ENCODE data around the gene PTDSS2. TPM values are rescaled to one million over a fixed set of nuclear protein-coding genes. Genes with fewer than 3 reads are reported as not detected.
A peak's percentile ranks its signal among the peaks of the same experiment; 100 is the strongest.

The PTDSS2 gene
- total and polyA plus RNA-seq, 2 of the 13 experiments (the other 11 are each of a cell fraction or from before 2014, with no cell fraction given) = 21.7 to 26.4 TPM

DNA sequence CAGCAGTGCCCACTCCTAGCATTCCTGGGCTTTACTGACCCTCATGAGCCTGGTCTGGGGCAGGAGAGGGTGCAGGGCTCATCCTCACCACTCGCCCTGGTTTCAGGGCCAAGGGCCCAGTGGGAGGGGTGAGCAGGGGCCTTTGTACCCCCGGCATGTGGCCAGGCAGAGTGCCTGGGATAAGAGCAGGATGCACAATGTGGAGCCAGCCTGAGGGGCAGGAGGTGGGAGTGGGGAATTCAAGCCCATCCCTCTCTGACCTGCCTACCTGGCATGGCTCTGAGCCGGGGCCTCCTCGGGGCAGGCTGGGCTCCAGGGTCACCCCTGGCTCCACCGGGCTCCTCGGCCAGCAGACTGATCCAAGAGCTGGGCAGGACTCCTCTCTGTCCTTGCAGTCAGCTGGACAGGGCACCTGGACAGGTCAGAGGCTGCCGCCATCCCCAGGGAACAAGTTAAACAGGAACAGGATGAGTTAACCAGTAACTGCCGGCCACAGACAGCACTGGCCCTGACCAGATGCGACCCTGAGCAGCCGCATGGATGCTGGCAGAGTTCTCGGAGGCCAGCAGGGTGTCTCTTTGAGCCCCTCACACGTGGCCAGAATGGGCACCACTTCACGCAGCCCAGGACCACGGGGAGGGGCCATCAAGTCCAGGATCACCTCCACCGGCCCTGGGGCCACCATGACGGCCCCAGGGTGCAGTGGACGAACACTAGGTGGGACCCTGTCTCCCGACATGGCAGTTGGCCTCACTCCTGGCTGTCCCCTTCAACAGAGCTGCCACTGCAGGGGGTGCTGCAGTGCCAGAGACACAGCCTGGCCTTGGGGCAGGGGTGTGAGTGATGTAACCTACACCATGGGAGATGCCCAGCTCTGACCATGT is 40.2 kb upstream of the PTDSS2 start (continued):
- TF ChIP-seq ZBTB49 (CRISPR knock-in tag; IDR thresholded peaks at IDR 0.05; ENCODE audit: borderline replicate concordance) (no peak), HNRNPH1 (optimal IDR thresholded peaks at IDR 0.05; ENCODE audit: low read depth, low read length) (no peak), ZNF275 (CRISPR knock-in tag; IDR thresholded peaks at IDR 0.05; ENCODE audit: borderline replicate concordance) (no peak), PCBP2 (optimal IDR thresholded peaks at IDR 0.05; ENCODE audit: low read depth, low read length, poor library complexity, severe bottlenecking) (no peak), ZSCAN29 (CRISPR knock-in tag; conservative IDR thresholded peaks at IDR 0.05) (0 out of 2 replicates have a peak, but pooled peaks have one; percentile 52), ISX (CRISPR knock-in tag; conservative IDR thresholded peaks at IDR 0.05) (no peak), MBD4 (IDR thresholded peaks at IDR 0.05; ENCODE audit: borderline replicate concordance, low read length) (no peak), SMARCE1 (IDR thresholded peaks at IDR 0.05; ENCODE audit: borderline replicate concordance) (no peak), ZNF75D (CRISPR knock-in tag; IDR thresholded peaks at IDR 0.05; ENCODE audit: borderline replicate concordance) (no peak), RBM22 (optimal IDR thresholded peaks at IDR 0.05; ENCODE audit: low read length) (no peak), SETDB1 (CRISPR knock-in tag; IDR thresholded peaks at IDR 0.05; ENCODE audit: borderline replicate concordance) (no peak), RBFOX2 (IDR thresholded peaks at IDR 0.05; ENCODE audit: low read depth, low read length) (peak; percentile 29; the same call in 1 of the 2 replicates), CENPX (CRISPR knock-in tag; IDR thresholded peaks at IDR 0.05) (no peak), SNRNP70 (IDR thresholded peaks at IDR 0.05; ENCODE audit: low read depth, low read length) (no peak), TP53 (CRISPR knock-in tag; conservative IDR thresholded peaks at IDR 0.05) (no peak), IKZF4 (CRISPR knock-in tag; IDR thresholded peaks at IDR 0.05; ENCODE audit: borderline replicate concordance, low read depth, not compliant biosample characterization) (no peak), NFE2L2 (IDR thresholded peaks at IDR 0.05; ENCODE audit: low read length) (no peak), JUN (CRISPR knock-in tag; IDR thresholded peaks at IDR 0.05) (no peak), SMYD3 (CRISPR knock-in tag; IDR thresholded peaks at IDR 0.05) (0 out of 2 replicates have a peak, but pooled peaks have one; percentile 45), CC2D1A (CRISPR knock-in tag; IDR thresholded peaks at IDR 0.05) (no peak), ZNF264 (CRISPR knock-in tag; IDR thresholded peaks at IDR 0.05) (0 out of 2 replicates have a peak, but pooled peaks have one; percentile 42), MIER2 (CRISPR knock-in tag; IDR thresholded peaks at IDR 0.05) (no peak), ZBTB26 (CRISPR knock-in tag; IDR thresholded peaks at IDR 0.05; ENCODE audit: borderline replicate concordance) (no peak), ZNF766 (CRISPR knock-in tag; IDR thresholded peaks at IDR 0.05; ENCODE audit: borderline replicate concordance) (no peak), IRX3 (CRISPR knock-in tag; IDR thresholded peaks at IDR 0.05; ENCODE audit: borderline replicate concordance, low read depth) (peak; percentile 85; the same call in 1 of the 2 replicates), PHF8 (CRISPR knock-in tag; IDR thresholded peaks at IDR 0.05) (0 out of 2 replicates have a peak, but pooled peaks have one; percentile 31)
